T-helper 1 cell treated with Interleukin-12 subunit alpha and Interleukin-12 subunit beta and Interleukin-4 antibody, amounts not matched to agents 30 μg/mL and 1 μg/mL, for 36 hours (primary cell): ENCODE data around the gene GALNT18.

ENCODE experiments used
- H3K27ac Mint-ChIP-seq: one replicate; pipeline ENCODE4 v1.8.0; 2021; ENCODE audit warnings: mild to moderate bottlenecking, mixed read lengths
- H3K27me3 Mint-ChIP-seq: one replicate; pipeline ENCODE4 v1.8.0; 2021; ENCODE audit warnings: low read depth, mixed read lengths
- H3K36me3 Mint-ChIP-seq: one replicate; pipeline ENCODE4 v1.8.0; 2021; ENCODE audit warnings: low read depth, mixed read lengths
- H3K4me1 Mint-ChIP-seq: one replicate; pipeline ENCODE4 v1.8.0; 2021; ENCODE audit warnings: low read depth, mixed read lengths
- H3K4me3 Mint-ChIP-seq: one replicate; pipeline ENCODE4 v1.8.0; 2021; ENCODE audit warnings: mild to moderate bottlenecking, moderate library complexity, mixed read lengths
- H3K9me3 Mint-ChIP-seq: one replicate; pipeline ENCODE4 v1.8.0; 2021; ENCODE audit warnings: mixed read lengths

The GALNT18 gene

GRCh38 chr11:11552529-11553087 is 69.2 kb downstream of the GALNT18 start:
- Mint-ChIP-seq H3K36me3 (no peaks in the 10 kb centered on the region), H3K4me3 (no peak overlapping the region), H3K27me3 (no peaks in the 10 kb centered on the region), H3K4me1 (no peaks in the 10 kb centered on the region), H3K9me3 (no peaks in the 10 kb centered on the region), H3K27ac (no peak overlapping the region)

GRCh38 chr11:11550534-11550933 is 71.3 kb downstream of the GALNT18 start:
- Mint-ChIP-seq H3K27me3 (no peaks in the 10 kb centered on the region), H3K4me1 (no peaks in the 10 kb centered on the region), H3K4me3 (no peak overlapping the region), H3K27ac (no peak overlapping the region), H3K9me3 (no peaks in the 10 kb centered on the region), H3K36me3 (no peaks in the 10 kb centered on the region)

- H3K9me3 Mint-ChIP-seq: no peaks in the 10 kb centered on the region
- H3K27ac Mint-ChIP-seq: no peak overlapping the region
- H3K4me3 Mint-ChIP-seq: no peak overlapping the region
- H3K36me3 Mint-ChIP-seq: no peaks in the 10 kb centered on the region
- H3K27me3 Mint-ChIP-seq: no peaks in the 10 kb centered on the region
- H3K4me1 Mint-ChIP-seq: no peaks in the 10 kb centered on the region
Observed at GRCh38 chr11:11545285-11546275, 76.2 kb downstream of the GALNT18 start.

GRCh38 chr11:11543656-11544055 is 78.1 kb downstream of the GALNT18 start:
- Mint-ChIP-seq H3K9me3 (no peaks in the 10 kb centered on the region), H3K4me1 (no peaks in the 10 kb centered on the region), H3K27ac (no peak overlapping the region), H3K36me3 (no peaks in the 10 kb centered on the region), H3K27me3 (no peaks in the 10 kb centered on the region), H3K4me3 (no peak overlapping the region)

- Mint-ChIP-seq H3K9me3 (no peaks in the 10 kb centered on the region), H3K27ac (no peak overlapping the region), H3K4me3 (no peak overlapping the region), H3K27me3 (no peaks in the 10 kb centered on the region), H3K4me1 (no peaks in the 10 kb centered on the region), H3K36me3 (no peaks in the 10 kb centered on the region)
Observed at GRCh38 chr11:11540157-11540556, 81.6 kb downstream of the GALNT18 start.

- no peaks in the 10 kb centered on the region for H3K27me3 Mint-ChIP-seq
- no peaks in the 10 kb centered on the region for H3K9me3 Mint-ChIP-seq
- H3K4me3 Mint-ChIP-seq: no peak overlapping the region
- H3K36me3 Mint-ChIP-seq: no peaks in the 10 kb centered on the region
- H3K27ac Mint-ChIP-seq: no peak overlapping the region
- H3K4me1 Mint-ChIP-seq: no peaks in the 10 kb centered on the region
Observed at GRCh38 chr11:11538277-11538960, 83.4 kb downstream of the GALNT18 start.

GRCh38 chr11:11537871-11538270 is 83.9 kb downstream of the GALNT18 start:
- Mint-ChIP-seq H3K4me1 (no peaks in the 10 kb centered on the region), H3K4me3 (no peak overlapping the region), H3K36me3 (no peaks in the 10 kb centered on the region), H3K9me3 (no peaks in the 10 kb centered on the region), H3K27me3 (no peaks in the 10 kb centered on the region), H3K27ac (no peak overlapping the region)

GRCh38 chr11:11537372-11537771 is 84.4 kb downstream of the GALNT18 start:
- H3K27ac Mint-ChIP-seq: no peak overlapping the region
- H3K4me3 Mint-ChIP-seq: no peak overlapping the region
- no peaks in the 10 kb centered on the region for H3K9me3 Mint-ChIP-seq
- H3K36me3 Mint-ChIP-seq: no peaks in the 10 kb centered on the region
- no peaks in the 10 kb centered on the region for H3K4me1 Mint-ChIP-seq
- H3K27me3 Mint-ChIP-seq: no peaks in the 10 kb centered on the region

- no peaks in the 10 kb centered on the region for H3K9me3 Mint-ChIP-seq
Observed at GRCh38 chr11:11536650-11537049, 85.2 kb downstream of the GALNT18 start.

GRCh38 chr11:11535611-11536010 is 86.2 kb downstream of the GALNT18 start:
- Mint-ChIP-seq H3K9me3 (no peaks in the 10 kb centered on the region), H3K27ac (no peak overlapping the region), H3K27me3 (no peaks in the 10 kb centered on the region), H3K4me1 (no peaks in the 10 kb centered on the region), H3K4me3 (no peak overlapping the region), H3K36me3 (no peaks in the 10 kb centered on the region)

More at GRCh38 chr11:11536650-11537049, 85.2 kb downstream of the GALNT18 start:
- Mint-ChIP-seq H3K4me1 (no peaks in the 10 kb centered on the region), H3K36me3 (no peaks in the 10 kb centered on the region), H3K4me3 (no peak overlapping the region), H3K27me3 (no peaks in the 10 kb centered on the region), H3K27ac (no peak overlapping the region)

GRCh38 chr11:11534981-11535380 is 86.8 kb downstream of the GALNT18 start:
- Mint-ChIP-seq H3K27ac (no peak overlapping the region), H3K4me1 (no peaks in the 10 kb centered on the region), H3K27me3 (no peaks in the 10 kb centered on the region), H3K9me3 (no peaks in the 10 kb centered on the region), H3K36me3 (no peaks in the 10 kb centered on the region), H3K4me3 (no peak overlapping the region)

GRCh38 chr11:11533751-11534150 is 88.1 kb downstream of the GALNT18 start:
- H3K27me3 Mint-ChIP-seq: no peaks in the 10 kb centered on the region
- H3K36me3 Mint-ChIP-seq: no peaks in the 10 kb centered on the region
- no peaks in the 10 kb centered on the region for H3K9me3 Mint-ChIP-seq
- H3K4me3 Mint-ChIP-seq: no peak overlapping the region
- no peaks in the 10 kb centered on the region for H3K4me1 Mint-ChIP-seq
- H3K27ac Mint-ChIP-seq: no peak overlapping the region

GRCh38 chr11:11533057-11533456 is 88.7 kb downstream of the GALNT18 start:
- Mint-ChIP-seq H3K27ac (no peak overlapping the region), H3K9me3 (no peaks in the 10 kb centered on the region)

GRCh38 chr11:11532574-11532973 is 89.2 kb downstream of the GALNT18 start:
- Mint-ChIP-seq H3K4me3 (no peak overlapping the region), H3K9me3 (no peaks in the 10 kb centered on the region), H3K36me3 (no peaks in the 10 kb centered on the region), H3K27ac (no peak overlapping the region), H3K4me1 (no peaks in the 10 kb centered on the region), H3K27me3 (no peaks in the 10 kb centered on the region)

More at GRCh38 chr11:11533057-11533456, 88.7 kb downstream of the GALNT18 start:
- Mint-ChIP-seq H3K4me1 (no peaks in the 10 kb centered on the region), H3K4me3 (no peak overlapping the region), H3K36me3 (no peaks in the 10 kb centered on the region), H3K27me3 (no peaks in the 10 kb centered on the region)
